HEK293 (cell line): ENCODE results near the gene BTBD9.

Experiments used
- CTCF ChIA-PET: fragments of 350-600 bp; formaldehyde crosslinking; extraction: SDS; loops from one replicate; lab custom pipeline; 2021; ENCODE audit warnings: antibody characterized with exemption; lab: Yijun Ruan, JAX
- POLR2A ChIA-PET: fragments of 300-600 bp; formaldehyde crosslinking; extraction: SDS; loops from one replicate; lab custom pipeline; 2020; ENCODE audit warnings: antibody characterized with exemption, inconsistent platforms; lab: Yijun Ruan, JAX
- H3K27ac ChIP-seq: fragments of 200-500 bp; sonication (Bioruptor generic); 2 replicates; pipeline ENCODE4 v1.5.1; 2014; ENCODE audit warnings: low read depth, low read length, control low read depth, inconsistent platforms; ENCODE audit errors: extremely low read depth
- H3K36me3 ChIP-seq, 2 experiments: fragments of 200-500 bp in 1 of 2; sonication (Bioruptor generic) in 1 of 2; 1 replicate in 1 of 2; 2 replicates in 1 of 2; pipeline ENCODE4 v1.5.1; 2014 to 2017; ENCODE audit warnings: inconsistent platforms in 2 of 2, low read length in 2 of 2; ENCODE audit not compliant: control insufficient read depth in 2 of 2, insufficient read depth in 1 of 2
- H3K4me1 ChIP-seq: fragments of 200-500 bp; sonication (Bioruptor generic); 2 replicates; pipeline ENCODE4 v1.5.1; 2014; ENCODE audit warnings: mild to moderate bottlenecking, low read length, inconsistent platforms; ENCODE audit not compliant: control insufficient read depth, insufficient read depth
- H3K4me3 ChIP-seq: 2 replicates; pipeline ENCODE4 v1.5.1; 2011; ENCODE audit warnings: low read depth, mild to moderate bottlenecking, control low read depth, low read length, moderate library complexity
- H3K9me3 ChIP-seq: fragments of 200-500 bp; sonication (Bioruptor generic); 2 replicates; pipeline ENCODE4 v1.5.1; 2014; ENCODE audit warnings: low read depth, low read length, inconsistent platforms; ENCODE audit not compliant: control insufficient read depth, insufficient read depth
- EGR2 ChIP-seq: fragments of 450-650 bp; formaldehyde crosslinking; IDR thresholded peaks from 2 replicates; pipeline ENCODE4 v1.5.1; 2016; ENCODE audit warnings: low read depth, missing biosample characterization, missing genetic modification characterization
- GLI2 ChIP-seq: fragments of 450-650 bp; formaldehyde crosslinking; IDR thresholded peaks from 2 replicates; pipeline ENCODE4; 2017; ENCODE audit warnings: missing biosample characterization, missing genetic modification characterization, low read depth, borderline replicate concordance
- KLF16 ChIP-seq: fragments of 450-650 bp; formaldehyde crosslinking; IDR thresholded peaks from 2 replicates; pipeline ENCODE4 v1.5.1; 2017; ENCODE audit warnings: missing biosample characterization, missing genetic modification characterization
- KLF8 ChIP-seq: fragments of 450-650 bp; formaldehyde crosslinking; IDR thresholded peaks from 2 replicates; pipeline ENCODE4 v1.5.1; 2016; ENCODE audit warnings: missing biosample characterization, missing genetic modification characterization
- KLF9 ChIP-seq: fragments of 450-650 bp; formaldehyde crosslinking; IDR thresholded peaks from 2 replicates; pipeline ENCODE4 v1.5.1; 2016; ENCODE audit warnings: missing biosample characterization, missing genetic modification characterization, low read depth
- MYNN ChIP-seq: fragments of 450-650 bp; formaldehyde crosslinking; IDR thresholded peaks from 2 replicates; pipeline ENCODE4 v1.5.1; 2016; ENCODE audit warnings: missing biosample characterization, missing genetic modification characterization, borderline replicate concordance
- OSR2 ChIP-seq: fragments of 450-650 bp; formaldehyde crosslinking; IDR thresholded peaks from 2 replicates; pipeline ENCODE4 v1.5.1; 2016; ENCODE audit warnings: missing biosample characterization, missing genetic modification characterization
- SP7 ChIP-seq: fragments of 450-650 bp; formaldehyde crosslinking; IDR thresholded peaks from 2 replicates; pipeline ENCODE4 v1.5.1; 2016; ENCODE audit warnings: missing biosample characterization, missing genetic modification characterization
- TCF7L2 ChIP-seq: IDR thresholded peaks from 2 replicates; pipeline ENCODE4 v1.6.1; 2011; ENCODE audit warnings: low read depth, mild to moderate bottlenecking, inconsistent platforms, low read length, moderate library complexity, borderline replicate concordance
- ZBTB1 ChIP-seq: fragments of 450-650 bp; formaldehyde crosslinking; IDR thresholded peaks from 2 replicates; pipeline ENCODE4 v1.5.1; 2016; ENCODE audit warnings: missing biosample characterization, missing genetic modification characterization
- ZBTB6 ChIP-seq: fragments of 450-650 bp; formaldehyde crosslinking; IDR thresholded peaks from 2 replicates; pipeline ENCODE4 v1.5.1; 2017; ENCODE audit warnings: missing biosample characterization, missing genetic modification characterization
- ZEB2 ChIP-seq: fragments of 450-650 bp; formaldehyde crosslinking; IDR thresholded peaks from 2 replicates; pipeline ENCODE4 v1.5.1; 2016; ENCODE audit warnings: missing biosample characterization, missing genetic modification characterization
- ZNF175 ChIP-seq: fragments of 450-650 bp; formaldehyde crosslinking; IDR thresholded peaks from 2 replicates; pipeline ENCODE4 v1.5.1; 2016; ENCODE audit warnings: missing biosample characterization, missing genetic modification characterization
- ZNF223 ChIP-seq: fragments of 450-650 bp; formaldehyde crosslinking; IDR thresholded peaks from 2 replicates; pipeline ENCODE4 v1.5.1; 2016; ENCODE audit warnings: missing biosample characterization, missing genetic modification characterization
- ZNF23 ChIP-seq: fragments of 450-650 bp; formaldehyde crosslinking; IDR thresholded peaks from 2 replicates; pipeline ENCODE4 v1.5.1; 2016; ENCODE audit warnings: missing biosample characterization, missing genetic modification characterization, borderline replicate concordance
- ZNF24 ChIP-seq: fragments of 450-650 bp; formaldehyde crosslinking; IDR thresholded peaks from 2 replicates; pipeline ENCODE4 v1.5.1; 2016; ENCODE audit warnings: missing biosample characterization, missing genetic modification characterization
- ZNF248 ChIP-seq: fragments of 450-650 bp; formaldehyde crosslinking; IDR thresholded peaks from 2 replicates; pipeline ENCODE4 v1.5.1; 2017; ENCODE audit warnings: missing biosample characterization, missing genetic modification characterization
- ZNF449 ChIP-seq: fragments of 450-650 bp; formaldehyde crosslinking; IDR thresholded peaks from 2 replicates; pipeline ENCODE4 v1.5.1; 2017; ENCODE audit warnings: missing biosample characterization, mild to moderate bottlenecking, missing genetic modification characterization, moderate library complexity
- ZNF501 ChIP-seq: fragments of 450-650 bp; formaldehyde crosslinking; IDR thresholded peaks from 2 replicates; pipeline ENCODE4 v1.5.1; 2016; ENCODE audit warnings: missing biosample characterization, missing genetic modification characterization
- ZNF510 ChIP-seq: fragments of 450-650 bp; formaldehyde crosslinking; IDR thresholded peaks from 2 replicates; pipeline ENCODE4 v1.5.1; 2018; ENCODE audit warnings: mild to moderate bottlenecking, missing genetic modification characterization, missing biosample characterization; ENCODE audit not compliant: insufficient replicate concordance
- ZNF600 ChIP-seq: fragments of 450-650 bp; formaldehyde crosslinking; IDR thresholded peaks from 2 replicates; pipeline ENCODE4 v1.5.1; 2016; ENCODE audit warnings: missing biosample characterization, missing genetic modification characterization
- ZNF621 ChIP-seq: fragments of 450-650 bp; formaldehyde crosslinking; IDR thresholded peaks from 2 replicates; pipeline ENCODE4 v1.5.1; 2017; ENCODE audit warnings: missing biosample characterization, missing genetic modification characterization
- ZNF623 ChIP-seq: fragments of 450-650 bp; formaldehyde crosslinking; IDR thresholded peaks from 2 replicates; pipeline ENCODE4 v1.5.1; 2016; ENCODE audit warnings: missing biosample characterization, missing genetic modification characterization
- ZNF670 ChIP-seq: fragments of 450-650 bp; formaldehyde crosslinking; IDR thresholded peaks from 2 replicates; pipeline ENCODE4 v1.5.1; 2016; ENCODE audit warnings: missing biosample characterization, missing genetic modification characterization, low read depth
- ZNF701 ChIP-seq: fragments of 450-650 bp; formaldehyde crosslinking; IDR thresholded peaks from 2 replicates; pipeline ENCODE4 v1.5.1; 2016; ENCODE audit warnings: missing biosample characterization, missing genetic modification characterization
- ZNF76 ChIP-seq: fragments of 450-650 bp; formaldehyde crosslinking; IDR thresholded peaks from 2 replicates; pipeline ENCODE4; 2016; ENCODE audit warnings: low read depth, missing biosample characterization, missing genetic modification characterization, borderline replicate concordance
- ZNF791 ChIP-seq: fragments of 450-650 bp; formaldehyde crosslinking; IDR thresholded peaks from 2 replicates; pipeline ENCODE4 v1.5.1; 2016; ENCODE audit warnings: missing biosample characterization, missing genetic modification characterization
- TF ChIP-seq, protein P1 (sequence below): fragments of 450-650 bp; formaldehyde crosslinking; IDR thresholded peaks from 2 replicates; pipeline ENCODE4 v1.5.1; 2016; ENCODE audit warnings: missing biosample characterization, missing genetic modification characterization

Gene BTBD9

GRCh38 chr6:38588631-38589366 lies 50.9 kb downstream of the BTBD9 start:
- CTCF ChIA-PET, result interaction anchor here (0.6 to 2.3 kb wide), 2 partner anchors 19 to 78 kb away, joined by 3 to 10 read pairs; no protein-coding TSS in a partner anchor
- H3K4me1 ChIP-seq, result no peaks in the 10 kb centered on the region
- TF ChIP-seq ZNF449, result no peak
- no peak for TF ChIP-seq SP7 (tag by site-specific recombination)
- TF ChIP-seq ZNF248, result no peak
- TF ChIP-seq, protein P1, sequence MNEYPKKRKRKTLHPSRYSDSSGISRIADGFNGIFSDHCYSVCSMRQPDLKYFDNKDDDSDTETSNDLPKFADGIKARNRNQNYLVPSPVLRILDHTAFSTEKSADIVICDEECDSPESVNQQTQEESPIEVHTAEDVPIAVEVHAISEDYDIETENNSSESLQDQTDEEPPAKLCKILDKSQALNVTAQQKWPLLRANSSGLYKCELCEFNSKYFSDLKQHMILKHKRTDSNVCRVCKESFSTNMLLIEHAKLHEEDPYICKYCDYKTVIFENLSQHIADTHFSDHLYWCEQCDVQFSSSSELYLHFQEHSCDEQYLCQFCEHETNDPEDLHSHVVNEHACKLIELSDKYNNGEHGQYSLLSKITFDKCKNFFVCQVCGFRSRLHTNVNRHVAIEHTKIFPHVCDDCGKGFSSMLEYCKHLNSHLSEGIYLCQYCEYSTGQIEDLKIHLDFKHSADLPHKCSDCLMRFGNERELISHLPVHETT (tag by site-specific recombination), result no peak
- no peak for TF ChIP-seq ZBTB6 (tag by site-specific recombination)
- TF ChIP-seq ZBTB1, result no peak
- TF ChIP-seq ZNF23 (tag by site-specific recombination), result no peak
- no peak for TF ChIP-seq ZNF175 (tag by site-specific recombination)
- no peak for TF ChIP-seq GLI2 (tag by site-specific recombination)
- TF ChIP-seq ZNF791 (tag by site-specific recombination), result no peak
- no peak for TF ChIP-seq ZNF621
- TF ChIP-seq, all 188 proteins: peak for 0
- POLR2A ChIA-PET, result no interaction called here
- H3K4me3 ChIP-seq, result no peak overlapping the region
- no peak overlapping the region for H3K27ac ChIP-seq
- peaks cover 0 to 9% of the 10 kb centered on the region in 2 experiments; a peak in 1 of 3 replicates for H3K36me3 ChIP-seq
- H3K9me3 ChIP-seq, result no peaks in the 10 kb centered on the region

- H3K27ac ChIP-seq, result no peak overlapping the region
- ChIA-PET CTCF (interaction anchor here (0.6 to 2.3 kb wide), 2 partner anchors 18 to 77 kb away, joined by 3 to 10 read pairs; no protein-coding TSS in a partner anchor), POLR2A (no interaction called here)
- H3K4me1 ChIP-seq, result no peaks in the 10 kb centered on the region
- H3K4me3 ChIP-seq, result no peak overlapping the region
- no peaks in the 10 kb centered on the region for H3K9me3 ChIP-seq
- H3K36me3 ChIP-seq, result peaks cover 0 to 9% of the 10 kb centered on the region in 2 experiments; a peak in 1 of 3 replicates
- no peak for TF ChIP-seq ZNF501 (tag by site-specific recombination)
- TF ChIP-seq ZEB2, result no peak
- TF ChIP-seq MYNN, result no peak
- TF ChIP-seq ZNF701 (tag by site-specific recombination), result no peak
- TF ChIP-seq ZNF223, result no peak
- no peak for TF ChIP-seq KLF9 (tag by site-specific recombination)
- no peak for TF ChIP-seq OSR2 (tag by site-specific recombination)
- TF ChIP-seq ZNF510, result no peak
- TF ChIP-seq EGR2 (tag by site-specific recombination), result no peak
- no peak for TF ChIP-seq TCF7L2
- TF ChIP-seq ZNF24 (tag by site-specific recombination), result no peak
- TF ChIP-seq KLF16, result no peak
- TF ChIP-seq ZNF76 (tag by site-specific recombination), result no peak
- no peak for TF ChIP-seq ZNF623 (tag by site-specific recombination)
- TF ChIP-seq ZNF600 (tag by site-specific recombination), result no peak
- no peak for TF ChIP-seq KLF8 (tag by site-specific recombination)
- no peak for TF ChIP-seq ZNF670
Observed at GRCh38 chr6:38587766-38588362, 51.9 kb downstream of the BTBD9 start.
